ENCODE measurements around the gene LDB3. TPM values are rescaled to one million over a fixed set of nuclear protein-coding genes. Genes with fewer than 3 reads are reported as not detected.
"Not testable (repeated sequence)": the region's sequence is repeated elsewhere in the genome, so short reads cannot be mapped to it uniquely, and the experiment has no call there.

The LDB3 gene
- polyA plus RNA-seq, 1 experiment: 0.83 TPM

DNA sequence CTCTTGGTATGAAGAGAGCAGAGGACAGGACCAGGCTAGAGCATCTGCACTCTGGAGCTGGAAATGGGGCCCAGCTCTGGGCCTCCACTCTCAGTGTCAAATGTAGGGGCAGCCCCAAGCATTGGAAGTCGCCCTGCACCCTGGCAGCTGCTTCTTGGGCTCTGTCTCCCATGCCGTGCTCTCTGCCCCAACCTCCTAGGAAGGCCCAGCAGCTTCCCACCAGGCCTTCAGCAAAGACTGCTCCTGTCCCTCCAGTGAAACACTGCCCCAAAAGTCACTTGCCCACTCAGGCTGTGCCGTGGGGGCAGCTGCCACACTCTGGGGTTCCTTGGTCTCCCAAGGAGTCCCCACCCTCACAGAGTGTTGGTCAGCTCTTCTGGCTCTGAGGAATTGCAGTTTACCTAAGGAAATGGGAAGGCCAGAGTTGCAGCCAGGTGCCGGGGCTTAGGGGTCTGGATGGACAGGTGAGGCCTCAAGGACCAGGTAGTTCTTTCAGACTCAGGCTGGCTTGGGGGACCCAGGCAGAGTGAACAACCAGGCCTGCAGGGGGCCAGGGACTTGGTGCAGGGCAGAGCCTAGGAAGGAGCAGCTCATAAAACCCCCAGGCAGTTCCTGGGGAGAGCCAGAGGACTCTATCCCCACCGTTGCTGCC is 23.4 kb upstream of the LDB3 start:
- CTCF ChIA-PET: interaction anchor here (0.9 to 1.6 kb wide), 4 partner anchors 8 to 245 kb away, joined by 3 to 5 read pairs (median 4); no protein-coding TSS in a partner anchor
- POLR2A ChIA-PET: no interaction called here
- no peaks in the 10 kb centered on the region for H3K36me3 ChIP-seq (ENCODE audit: control insufficient read depth, insufficient read depth, low read length)
- DNase-seq (ENCODE audit: low read depth): no peak
- TF ChIP-seq CTCF (IDR thresholded peaks at IDR 0.05; ENCODE audit: insufficient read depth, low read depth, low read length): no peak
- no peak overlapping the region for H3K4me3 ChIP-seq (ENCODE audit: low read depth, low read length)
- peaks cover 2% of the 10 kb centered on the region; the same call in 1 of the 2 replicates for H3K27me3 ChIP-seq (ENCODE audit: control insufficient read depth, insufficient read depth, low read length)

- POLR2A ChIA-PET; H3K4me3 ChIP-seq (ENCODE audit: low read depth, low read length); DNase-seq (ENCODE audit: low read depth); H3K36me3 ChIP-seq (ENCODE audit: control insufficient read depth, insufficient read depth, low read length); H3K27me3 ChIP-seq (ENCODE audit: control insufficient read depth, insufficient read depth, low read length): not testable (repeated sequence)
- CTCF ChIA-PET: interaction anchor here (0.9 to 1.6 kb wide), 4 partner anchors 9 to 124 kb away, joined by 3 to 4 read pairs (median 4); partner anchors contain the start of gene WAPL
Measured at GRCh38 chr10:86645621-86646165, 22.6 kb upstream of the LDB3 start.

DNA sequence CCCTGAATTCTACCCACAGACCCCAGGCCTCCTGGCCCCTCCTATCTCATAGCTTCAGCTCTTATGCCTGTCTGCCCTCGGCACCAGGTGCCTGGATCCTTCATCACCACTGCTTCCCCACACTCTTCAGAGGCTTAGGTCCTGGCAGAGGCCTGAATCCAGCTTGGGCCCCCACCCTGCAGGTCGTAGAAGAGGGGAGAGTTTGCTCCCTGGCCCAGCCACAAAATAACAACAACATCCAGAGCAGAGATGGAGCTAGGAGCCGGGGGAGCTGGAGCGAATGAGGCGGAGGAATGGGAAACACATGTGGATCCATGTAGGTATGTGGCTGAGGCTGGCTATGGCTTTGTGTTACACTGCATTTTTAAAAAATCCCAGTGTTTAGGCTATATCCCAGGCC is 21.8 kb upstream of the LDB3 start:
- ChIA-PET POLR2A (interaction anchor here (0.6 kb wide), 1 partner anchor 124 kb away, joined by 6 read pairs; no protein-coding TSS in a partner anchor), CTCF (interaction anchor here (0.9 kb wide), 1 partner anchor 125 kb away, joined by 3 read pairs; the partner anchor contains the start of gene WAPL)

GRCh38 chr10:86646933-86647332 is 21.4 kb upstream of the LDB3 start:
- no peaks in the 10 kb centered on the region for H3K27me3 ChIP-seq (ENCODE audit: control insufficient read depth, insufficient read depth, low read length)
- TF ChIP-seq CTCF (IDR thresholded peaks at IDR 0.05; ENCODE audit: insufficient read depth, low read depth, low read length): no peak
- CTCF ChIA-PET: no interaction called here
- no peak overlapping the region for H3K4me3 ChIP-seq (ENCODE audit: low read depth, low read length)
- POLR2A ChIA-PET: interaction anchor here (0.6 kb wide), 1 partner anchor 124 kb away, joined by 6 read pairs; no protein-coding TSS in a partner anchor
- no peaks in the 10 kb centered on the region for H3K36me3 ChIP-seq (ENCODE audit: control insufficient read depth, insufficient read depth, low read length)
- DNase-seq (ENCODE audit: low read depth): no peak

More for the DNA sequence above, 21.8 kb upstream of the LDB3 start:
- DNase-seq (ENCODE audit: low read depth): no peak
- H3K36me3 ChIP-seq (ENCODE audit: control insufficient read depth, insufficient read depth, low read length): no peaks in the 10 kb centered on the region
- H3K27me3 ChIP-seq (ENCODE audit: control insufficient read depth, insufficient read depth, low read length): no peaks in the 10 kb centered on the region
- H3K4me3 ChIP-seq (ENCODE audit: low read depth, low read length): no peak overlapping the region
- no peak for TF ChIP-seq CTCF (IDR thresholded peaks at IDR 0.05; ENCODE audit: insufficient read depth, low read depth, low read length)

DNA sequence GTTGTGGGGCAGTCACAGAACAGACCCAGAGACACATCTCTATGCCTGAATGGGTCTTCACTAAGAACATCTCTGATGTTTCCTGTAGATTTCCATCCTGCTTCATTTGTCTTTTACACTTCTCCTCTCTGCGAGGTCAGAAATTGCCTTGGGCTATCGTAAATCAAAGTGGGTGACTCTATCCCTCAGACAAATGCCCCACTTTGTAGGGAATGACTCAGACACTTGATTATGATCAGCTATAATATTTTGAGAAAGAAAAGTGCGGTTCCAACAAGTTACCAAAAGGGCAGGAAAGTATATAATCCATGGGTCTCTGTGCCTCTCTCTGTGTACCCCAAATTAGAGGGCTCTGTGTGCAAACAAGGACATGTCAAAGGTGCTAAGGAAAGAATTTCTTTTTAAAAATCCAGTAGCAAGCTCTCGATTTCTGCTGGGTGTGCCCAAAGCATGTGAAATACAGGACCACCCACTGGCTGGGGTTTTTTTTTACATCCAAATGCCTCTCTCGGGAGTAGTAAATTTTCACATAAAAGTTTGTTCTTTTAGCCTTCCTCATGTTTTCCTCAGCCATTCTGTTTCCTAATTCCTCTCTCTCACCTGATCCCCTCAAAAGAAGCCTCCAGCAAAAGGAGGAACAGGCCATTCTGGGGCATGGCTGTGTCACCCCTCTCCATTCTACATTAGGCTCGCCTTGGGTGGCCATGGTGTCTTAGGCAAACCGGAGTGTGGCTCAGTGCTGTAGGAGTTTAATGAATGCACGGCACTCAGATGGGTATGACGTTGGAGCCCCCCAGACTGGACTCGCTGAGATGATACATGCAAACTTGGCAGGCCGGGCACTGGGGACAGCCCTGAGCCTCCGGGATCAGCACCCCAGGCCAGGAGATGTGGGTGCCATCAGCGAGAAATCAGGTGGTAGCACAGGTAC is 20.3 kb upstream of the LDB3 start:
- DNase-seq (ENCODE audit: low read depth): no peak
- Histone ChIP-seq H3K4me3 (ENCODE audit: low read depth, low read length) (no peak overlapping the region), H3K27me3 (ENCODE audit: control insufficient read depth, insufficient read depth, low read length) (no peaks in the 10 kb centered on the region), H3K36me3 (ENCODE audit: control insufficient read depth, insufficient read depth, low read length) (no peaks in the 10 kb centered on the region)
- ChIA-PET CTCF (interaction anchor here (1.3 kb wide), 1 partner anchor 16 kb away, joined by 3 read pairs; no protein-coding TSS in a partner anchor), POLR2A (no interaction called here)
- TF ChIP-seq CTCF (IDR thresholded peaks at IDR 0.05; ENCODE audit: insufficient read depth, low read depth, low read length): no peak

Data from BJ (cell line).